ENCODE measurements around the gene PHTF1. TPM values are rescaled to one million over a fixed set of nuclear protein-coding genes. Genes with fewer than 3 reads are reported as not detected.

The PHTF1 gene
- 6.4 TPM for polyA plus RNA-seq (2012; ENCODE audit: insufficient read length, low read depth)

GRCh38 chr1:113759333-113760101, at the start of gene PHTF1:
Gene PHTF1, minus strand, starts transcription at chr1:113759486. Its CDS starts 783 bp downstream, at chr1:113758703.
- TF ChIP-seq POLR2AphosphoS5 (IDR thresholded peaks at IDR 0.05; ENCODE audit: low read depth, low read length) (peak; percentile 97), REST (IDR thresholded peaks at IDR 0.05; ENCODE audit: insufficient read depth in 1 of 2, low read depth in 2 of 2, low read length in 2 of 2) (peak in 1 of 2 experiments; percentile 44; a peak in 1 of 4 replicates), FOXP2 (optimal IDR thresholded peaks at IDR 0.05; ENCODE audit: borderline replicate concordance, extremely low read depth, extremely low read length, insufficient read depth) (peak; percentile 54), SIN3A (IDR thresholded peaks at IDR 0.05; ENCODE audit: borderline replicate concordance, insufficient read depth, low read length) (no peak; the same call in 1 of the 2 replicates), TAF1 (IDR thresholded peaks at IDR 0.05; ENCODE audit: borderline replicate concordance, insufficient read depth, low read length) (peak; percentile 89; the same call in 1 of the 2 replicates)

- TF ChIP-seq TAF1 (IDR thresholded peaks at IDR 0.05; ENCODE audit: borderline replicate concordance, insufficient read depth, low read length) (no peak), SIN3A (IDR thresholded peaks at IDR 0.05; ENCODE audit: borderline replicate concordance, insufficient read depth, low read length) (no peak)
Observed at GRCh38 chr1:113808450-113809195, 49.3 kb upstream of the PHTF1 start.

- TF ChIP-seq POLR2AphosphoS5 (IDR thresholded peaks at IDR 0.05; ENCODE audit: low read depth, low read length) (no peak), FOXP2 (optimal IDR thresholded peaks at IDR 0.05; ENCODE audit: borderline replicate concordance, extremely low read depth, extremely low read length, insufficient read depth) (no peak), SIN3A (IDR thresholded peaks at IDR 0.05; ENCODE audit: borderline replicate concordance, insufficient read depth, low read length) (no peak), TAF1 (IDR thresholded peaks at IDR 0.05; ENCODE audit: borderline replicate concordance, insufficient read depth, low read length) (no peak), REST (IDR thresholded peaks at IDR 0.05; ENCODE audit: insufficient read depth in 1 of 2, low read depth in 2 of 2, low read length in 2 of 2) (no peak)
Observed at GRCh38 chr1:113805639-113806038, 46.4 kb upstream of the PHTF1 start.

GRCh38 chr1:113805256-113805531, 45.9 kb upstream of the PHTF1 start:
- TF ChIP-seq SIN3A (IDR thresholded peaks at IDR 0.05; ENCODE audit: borderline replicate concordance, insufficient read depth, low read length) (no peak), TAF1 (IDR thresholded peaks at IDR 0.05; ENCODE audit: borderline replicate concordance, insufficient read depth, low read length) (no peak), POLR2AphosphoS5 (IDR thresholded peaks at IDR 0.05; ENCODE audit: low read depth, low read length) (no peak), FOXP2 (optimal IDR thresholded peaks at IDR 0.05; ENCODE audit: borderline replicate concordance, extremely low read depth, extremely low read length, insufficient read depth) (no peak), REST (IDR thresholded peaks at IDR 0.05; ENCODE audit: insufficient read depth in 1 of 2, low read depth in 2 of 2, low read length in 2 of 2) (no peak)

- TF ChIP-seq TAF1 (IDR thresholded peaks at IDR 0.05; ENCODE audit: borderline replicate concordance, insufficient read depth, low read length) (no peak), REST (IDR thresholded peaks at IDR 0.05; ENCODE audit: insufficient read depth in 1 of 2, low read depth in 2 of 2, low read length in 2 of 2) (no peak)
Observed at GRCh38 chr1:113804421-113805255, 45.4 kb upstream of the PHTF1 start.
